Renal cortical epithelial cell (primary cell): ENCODE results near the gene AICDA. TPM values are rescaled to one million over a fixed set of nuclear protein-coding genes. Genes with fewer than 3 reads are reported as not detected.
A peak's percentile ranks its signal among the peaks of the same experiment; 100 is the strongest.
"Not testable (repeated sequence)": the region's sequence is repeated elsewhere in the genome, so short reads cannot be mapped to it uniquely, and the experiment has no call there.

Experiments
- DNase-seq: peaks from one replicate; pipeline ENCODE4 v3.0.0-alpha.2; 2011; ENCODE audit warnings: low read depth
- total RNA-seq: library from RNA; depleted of rRNA; stranded (reverse); fragments of >200 nt; gene quantifications from 2 replicates; pipeline ENCODE4 v1.2.3, GENCODE V29; 2014

Gene AICDA
- total RNA-seq, 1 donor from 2014 or later = 0.30 TPM

- not testable (repeated sequence) for DNase-seq
These were observed 1.2 kb upstream of the AICDA start for GRCh38 chr12:8613881-8614280.

- DNase-seq = peak; percentile 66
These were observed 3.5 kb downstream of the AICDA start for GRCh38 chr12:8609061-8609570.

GRCh38 chr12:8606890-8607289, 5.8 kb downstream of the AICDA start:
- DNase-seq = no peak

GRCh38 chr12:8605057-8605456, 7.6 kb downstream of the AICDA start:
- no peak for DNase-seq

- no peak for DNase-seq
These were observed 8.8 kb downstream of the AICDA start for GRCh38 chr12:8603856-8604255.

GRCh38 chr12:8603286-8603685, 9.4 kb downstream of the AICDA start:
- DNase-seq = no peak

GRCh38 chr12:8596561-8596960, 16.1 kb downstream of the AICDA start:
- no peak for DNase-seq

- DNase-seq = no peak
These were observed 18.6 kb downstream of the AICDA start for GRCh38 chr12:8594072-8594471.

- no peak for DNase-seq
These were observed 19.4 kb downstream of the AICDA start for GRCh38 chr12:8593246-8593645.

GRCh38 chr12:8590842-8591545, 21.7 kb downstream of the AICDA start:
- DNase-seq = peak; percentile 33

GRCh38 chr12:8589679-8590078, 23.0 kb downstream of the AICDA start:
- no peak for DNase-seq

- not testable (repeated sequence) for DNase-seq
These were observed 28.2 kb downstream of the AICDA start for GRCh38 chr12:8584478-8584877.

- DNase-seq = no peak
These were observed 28.7 kb downstream of the AICDA start for GRCh38 chr12:8584004-8584403.

- DNase-seq = no peak
These were observed 31.4 kb downstream of the AICDA start for GRCh38 chr12:8581098-8581784.

GRCh38 chr12:8577879-8578278, 34.8 kb downstream of the AICDA start:
- DNase-seq = no peak

GRCh38 chr12:8572507-8572906, 40.2 kb downstream of the AICDA start:
- no peak for DNase-seq

- no peak for DNase-seq
These were observed 46.1 kb downstream of the AICDA start for GRCh38 chr12:8566525-8566924.

- DNase-seq = not testable (repeated sequence)
These were observed 46.6 kb downstream of the AICDA start for GRCh38 chr12:8566052-8566451.

- no peak for DNase-seq
These were observed 48.0 kb downstream of the AICDA start for GRCh38 chr12:8564656-8565055.

- no peak for DNase-seq
These were observed 49.3 kb downstream of the AICDA start for GRCh38 chr12:8563356-8563755.

- DNase-seq = no peak
These were observed 50.3 kb downstream of the AICDA start for GRCh38 chr12:8562310-8562709.

- no peak for DNase-seq
These were observed 51.6 kb downstream of the AICDA start for GRCh38 chr12:8561011-8561410.

- DNase-seq = no peak
These were observed 53.0 kb downstream of the AICDA start for GRCh38 chr12:8559676-8560075.
